Measurements from ENCODE around the gene IL36B. TPM values are rescaled to one million over a fixed set of nuclear protein-coding genes. Genes with fewer than 3 reads are reported as not detected.

The IL36B gene
- total RNA-seq, 1 donor from 2014 or later, result not detected

DNA sequence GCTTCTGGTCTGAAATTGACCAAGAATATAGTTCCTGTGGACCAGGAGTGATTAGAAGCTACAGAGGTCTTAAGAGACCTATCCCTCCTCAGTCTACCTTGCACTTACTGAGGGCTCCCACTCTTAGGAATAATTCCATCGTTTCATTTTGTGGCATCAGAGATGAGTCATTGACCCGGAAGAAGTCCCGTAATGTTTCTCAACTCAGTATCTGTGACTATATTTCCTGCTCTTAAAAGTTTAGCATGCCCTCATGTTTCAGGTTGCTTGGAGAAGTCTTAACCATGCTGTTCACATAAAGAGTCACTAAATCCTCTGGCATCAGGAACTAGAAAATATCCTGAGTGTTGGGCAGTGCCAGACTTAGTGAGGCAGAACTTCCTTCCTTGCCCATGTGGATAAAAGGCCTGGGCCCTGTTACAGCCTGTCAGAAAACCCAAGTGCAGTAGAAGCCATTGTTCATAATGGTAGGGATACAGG lies 47.6 kb downstream of the IL36B start, which contains the start of gene IL36A:
Gene IL36A, plus strand, starts transcription at position 430 of the 480 bp plus-strand sequence. CDS start 413 bp downstream, outside the sequence.
- no peak for FAIRE-seq

DNA sequence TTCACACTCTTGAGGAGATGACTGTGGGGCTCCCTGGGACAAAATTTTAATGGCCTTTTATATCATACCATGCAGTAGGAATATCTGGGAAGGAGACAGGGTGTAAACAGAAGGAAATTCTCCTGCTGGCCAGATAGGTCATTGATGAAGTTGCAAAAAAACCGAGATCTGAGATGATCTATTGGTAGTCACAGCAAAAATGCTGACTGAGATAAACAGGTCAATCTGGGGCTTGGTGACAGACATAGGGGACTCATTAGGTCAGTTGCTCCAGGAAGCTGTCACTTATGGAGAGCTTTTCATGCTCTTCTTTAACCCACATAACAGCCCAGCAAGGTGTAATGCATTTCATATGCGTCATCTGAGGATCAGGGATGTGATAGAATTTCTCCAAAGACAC lies 50.0 kb downstream of the IL36B start:
- TF ChIP-seq, protein P1, sequence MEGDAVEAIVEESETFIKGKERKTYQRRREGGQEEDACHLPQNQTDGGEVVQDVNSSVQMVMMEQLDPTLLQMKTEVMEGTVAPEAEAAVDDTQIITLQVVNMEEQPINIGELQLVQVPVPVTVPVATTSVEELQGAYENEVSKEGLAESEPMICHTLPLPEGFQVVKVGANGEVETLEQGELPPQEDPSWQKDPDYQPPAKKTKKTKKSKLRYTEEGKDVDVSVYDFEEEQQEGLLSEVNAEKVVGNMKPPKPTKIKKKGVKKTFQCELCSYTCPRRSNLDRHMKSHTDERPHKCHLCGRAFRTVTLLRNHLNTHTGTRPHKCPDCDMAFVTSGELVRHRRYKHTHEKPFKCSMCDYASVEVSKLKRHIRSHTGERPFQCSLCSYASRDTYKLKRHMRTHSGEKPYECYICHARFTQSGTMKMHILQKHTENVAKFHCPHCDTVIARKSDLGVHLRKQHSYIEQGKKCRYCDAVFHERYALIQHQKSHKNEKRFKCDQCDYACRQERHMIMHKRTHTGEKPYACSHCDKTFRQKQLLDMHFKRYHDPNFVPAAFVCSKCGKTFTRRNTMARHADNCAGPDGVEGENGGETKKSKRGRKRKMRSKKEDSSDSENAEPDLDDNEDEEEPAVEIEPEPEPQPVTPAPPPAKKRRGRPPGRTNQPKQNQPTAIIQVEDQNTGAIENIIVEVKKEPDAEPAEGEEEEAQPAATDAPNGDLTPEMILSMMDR (IDR thresholded peaks at IDR 0.05; ENCODE audit: insufficient read depth, low read length, severe bottlenecking), result no peak
- H3K36me3 ChIP-seq (ENCODE audit: control insufficient read depth, insufficient read depth, low read length), result no peaks in the 10 kb centered on the region
- no peak overlapping the region for H3K4me3 ChIP-seq (ENCODE audit: low read depth, low read length)
- DNase-seq (ENCODE audit: low read depth), result no peak
- no peak for FAIRE-seq
- H3K27me3 ChIP-seq (ENCODE audit: control insufficient read depth, insufficient read depth, low read length), result no peaks in the 10 kb centered on the region

More for the DNA sequence above, 47.6 kb downstream of the IL36B start, which contains the start of gene IL36A:
- H3K27me3 ChIP-seq (ENCODE audit: control insufficient read depth, insufficient read depth, low read length), result no peaks in the 10 kb centered on the region
- TF ChIP-seq, protein P1 (IDR thresholded peaks at IDR 0.05; ENCODE audit: insufficient read depth, low read length, severe bottlenecking), result no peak
- peak; percentile 28 for DNase-seq (ENCODE audit: low read depth)
- H3K4me3 ChIP-seq (ENCODE audit: low read depth, low read length), result no peak within 1 kb of the TSS
- no peaks in the 10 kb centered on the region for H3K36me3 ChIP-seq (ENCODE audit: control insufficient read depth, insufficient read depth, low read length)

DNA sequence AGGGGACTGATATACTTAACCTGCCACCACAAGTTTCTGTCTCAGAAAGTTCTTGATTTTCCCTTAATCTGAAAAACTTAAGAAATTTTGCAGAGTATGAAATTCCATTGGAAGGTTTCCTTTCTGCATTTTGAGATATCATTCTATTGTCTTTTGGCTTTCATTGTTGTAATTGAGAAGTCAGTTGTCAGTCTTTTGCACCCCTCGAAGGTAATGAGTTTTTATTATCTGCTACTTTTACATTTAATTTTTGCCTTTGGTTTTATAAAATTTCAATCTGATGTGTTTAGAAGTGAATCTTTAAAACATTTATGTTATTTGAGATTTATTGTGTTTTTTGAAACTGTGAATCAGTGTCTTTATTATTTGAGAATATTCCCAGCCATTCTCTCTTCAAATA lies 52.2 kb downstream of the IL36B start:
- Histone ChIP-seq H3K4me3 (ENCODE audit: low read depth, low read length) (no peak overlapping the region), H3K27me3 (ENCODE audit: control insufficient read depth, insufficient read depth, low read length) (no peaks in the 10 kb centered on the region), H3K36me3 (ENCODE audit: control insufficient read depth, insufficient read depth, low read length) (no peaks in the 10 kb centered on the region)
- TF ChIP-seq, protein P1 (IDR thresholded peaks at IDR 0.05; ENCODE audit: insufficient read depth, low read length, severe bottlenecking), result no peak
- FAIRE-seq, result no peak
- DNase-seq (ENCODE audit: low read depth), result no peak

DNA sequence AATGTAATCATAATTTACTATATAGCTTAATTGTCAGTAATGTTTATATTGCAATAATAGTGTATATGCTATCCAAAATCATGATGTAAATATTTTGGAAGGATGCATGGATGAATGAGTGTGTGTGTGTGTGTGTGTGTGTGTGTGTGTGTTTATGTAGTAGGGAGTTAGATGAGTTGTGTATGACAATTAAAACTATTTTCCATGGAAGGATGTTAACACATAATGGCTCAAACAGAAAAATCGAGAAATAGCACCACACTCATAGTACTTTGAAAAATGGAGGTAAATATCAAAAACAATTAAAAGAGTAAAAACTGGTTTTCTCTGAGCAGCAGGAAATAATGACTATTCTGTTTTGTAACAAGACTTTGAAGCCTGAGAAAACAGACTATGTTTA lies 55.5 kb downstream of the IL36B start:
- TF ChIP-seq, protein P1 (IDR thresholded peaks at IDR 0.05; ENCODE audit: insufficient read depth, low read length, severe bottlenecking), result no peak
- no peak for FAIRE-seq

DNA sequence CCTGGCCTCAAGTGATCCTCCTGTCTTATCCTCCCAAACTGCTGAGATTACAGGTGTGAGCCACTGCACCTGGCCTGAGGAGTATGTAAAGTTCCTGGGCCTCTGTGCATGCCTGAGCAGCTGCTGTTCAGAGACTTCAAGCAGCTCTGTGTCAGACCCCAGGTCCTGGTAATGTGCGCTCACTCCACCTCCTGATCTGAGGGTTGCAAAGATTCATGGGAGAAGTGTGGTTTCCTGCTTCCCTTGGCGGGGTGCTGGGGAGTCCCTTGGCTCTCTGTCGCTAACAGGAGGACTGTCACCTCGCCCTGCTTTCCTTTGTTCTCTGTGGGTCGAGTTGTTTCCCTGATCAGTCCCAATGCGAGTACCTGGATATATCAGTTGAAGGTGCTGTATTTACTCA lies 56.0 kb downstream of the IL36B start:
- Histone ChIP-seq H3K27me3 (ENCODE audit: control insufficient read depth, insufficient read depth, low read length) (no peaks in the 10 kb centered on the region), H3K36me3 (ENCODE audit: control insufficient read depth, insufficient read depth, low read length) (no peaks in the 10 kb centered on the region), H3K4me3 (ENCODE audit: low read depth, low read length) (no peak overlapping the region)
- no peak for FAIRE-seq
- TF ChIP-seq, protein P1 (IDR thresholded peaks at IDR 0.05; ENCODE audit: insufficient read depth, low read length, severe bottlenecking), result no peak
- no peak for DNase-seq (ENCODE audit: low read depth)

More for the DNA sequence above, 55.5 kb downstream of the IL36B start:
- no peak for DNase-seq (ENCODE audit: low read depth)
- Histone ChIP-seq H3K36me3 (ENCODE audit: control insufficient read depth, insufficient read depth, low read length) (no peaks in the 10 kb centered on the region), H3K27me3 (ENCODE audit: control insufficient read depth, insufficient read depth, low read length) (no peaks in the 10 kb centered on the region), H3K4me3 (ENCODE audit: low read depth, low read length) (no peak overlapping the region)

DNA sequence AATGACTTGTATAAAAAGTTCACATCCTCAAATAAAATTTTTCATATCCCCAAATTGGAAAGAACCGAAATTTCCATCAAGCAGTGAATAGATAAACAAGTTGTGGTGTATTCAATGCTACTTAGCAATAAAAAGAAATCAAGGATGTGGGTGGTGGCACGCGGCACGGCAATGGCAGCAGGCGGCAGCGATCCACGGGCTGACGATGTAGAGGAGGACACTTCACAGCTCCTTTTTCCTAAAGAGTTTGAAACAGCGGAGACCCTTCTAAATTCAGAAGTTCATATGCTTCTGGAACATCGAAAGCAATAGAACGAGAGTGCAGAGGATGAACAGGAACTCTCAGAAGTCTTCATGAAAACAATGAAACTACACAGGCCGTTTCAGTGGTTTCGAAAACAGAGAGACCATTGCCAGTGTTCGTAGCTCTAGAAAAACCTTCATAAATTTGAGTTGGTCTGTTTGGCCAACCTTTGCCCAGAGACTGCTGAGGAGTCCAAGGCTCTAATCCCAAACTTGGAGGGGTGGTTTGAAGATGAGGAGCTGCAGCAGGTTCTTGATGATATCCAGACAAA lies 57.2 kb downstream of the IL36B start:
- no peaks in the 10 kb centered on the region for H3K27me3 ChIP-seq (ENCODE audit: control insufficient read depth, insufficient read depth, low read length)
- TF ChIP-seq, protein P1 (IDR thresholded peaks at IDR 0.05; ENCODE audit: insufficient read depth, low read length, severe bottlenecking), result no peak
- H3K4me3 ChIP-seq (ENCODE audit: low read depth, low read length), result no peak overlapping the region
- no peak for DNase-seq (ENCODE audit: low read depth)
- H3K36me3 ChIP-seq (ENCODE audit: control insufficient read depth, insufficient read depth, low read length), result no peaks in the 10 kb centered on the region
- FAIRE-seq, result no peak
